Measurements from ENCODE around the gene ZBTB5. TPM values are rescaled to one million over a fixed set of nuclear protein-coding genes. Genes with fewer than 3 reads are reported as not detected.

The ZBTB5 gene
- total and polyA plus RNA-seq, 2 of the 13 experiments (the other 11 are each of a cell fraction or from before 2014, with no cell fraction given): 12.5 to 20.5 TPM

GRCh38 chr9:37430841-37431597 lies 34.2 kb downstream of the ZBTB5 start (continued):
- TF ChIP-seq ZNF407 (CRISPR knock-in tag; IDR thresholded peaks at IDR 0.05; ENCODE audit: not compliant biosample characterization) (no peak), HOXA5 (CRISPR knock-in tag; IDR thresholded peaks at IDR 0.05) (no peak), SMAD1 (CRISPR knock-in tag; IDR thresholded peaks at IDR 0.05; ENCODE audit: borderline replicate concordance, low read depth) (no peak), ZNF530 (CRISPR knock-in tag; IDR thresholded peaks at IDR 0.05; ENCODE audit: low read depth) (no peak), ZMYM3 (CRISPR knock-in tag; IDR thresholded peaks at IDR 0.05) (no peak), DBP (CRISPR knock-in tag; IDR thresholded peaks at IDR 0.05; ENCODE audit: not compliant biosample characterization) (no peak), POGK (CRISPR knock-in tag; conservative IDR thresholded peaks at IDR 0.05) (peak; percentile 60; the same call in 1 of the 2 replicates), PHB2 (IDR thresholded peaks at IDR 0.05; ENCODE audit: partially characterized antibody) (no peak), CTCF (CRISPR knock-in tag; IDR thresholded peaks at IDR 0.05) (peak; percentile 74), MYC (CRISPR knock-in tag; IDR thresholded peaks at IDR 0.05; ENCODE audit: borderline replicate concordance) (peak; percentile 87), FOXK1 (CRISPR knock-in tag; IDR thresholded peaks at IDR 0.05; ENCODE audit: borderline replicate concordance, low read depth) (no peak), SP1 (IDR thresholded peaks at IDR 0.05) (no peak), SP1 (CRISPR knock-in tag; IDR thresholded peaks at IDR 0.05) (no peak), MTA1 (CRISPR knock-in tag; IDR thresholded peaks at IDR 0.05; ENCODE audit: borderline replicate concordance) (no peak), MAF1 (CRISPR knock-in tag; IDR thresholded peaks at IDR 0.05; ENCODE audit: borderline replicate concordance) (no peak), DRAP1 (CRISPR knock-in tag; IDR thresholded peaks at IDR 0.05) (no peak; the same call in 1 of the 2 replicates)

Measured in HepG2 (cell line).